HCT116 (cell line): Measurements from ENCODE around the gene TMEM135. TPM values are rescaled to one million over a fixed set of nuclear protein-coding genes. Genes with fewer than 3 reads are reported as not detected.

Source experiments
- ATAC-seq: fragments of 200-7000 bp; cut with Tn5 transposase; 2 replicates; pipeline ENCODE4 v1.9.1; 2020; ENCODE audit warnings: mild to moderate bottlenecking, moderate library complexity
- BruUV-seq: library from RNA; stranded (reverse); fragments of 400-500 nt; replicated peaks from 2 replicates; lab custom pipeline; 2021; lab: Mats Ljungman, UMichigan
- CTCF ChIA-PET: fragments of 300-600 bp; sonication (Branson Sonifier 250); formaldehyde crosslinking; loops from one replicate; lab custom pipeline; 2021; ENCODE audit warnings: antibody characterized with exemption; lab: Charles Lee
- POLR2A ChIA-PET: fragments of 300-600, 350-600 bp; sonication (Branson Sonifier 250); formaldehyde crosslinking; loops from one replicate; lab custom pipeline; 2021; ENCODE audit warnings: antibody characterized with exemption; lab: Charles Lee
- RAD21 ChIA-PET, 2 experiments: fragments of 300-600 bp; sonication (Branson Sonifier 250); formaldehyde crosslinking; loops; one replicate each; lab custom pipeline; 2023; ENCODE audit warnings: low total read pairs in 2 of 2; ENCODE audit not compliant: uncharacterized antibody in 2 of 2, unreplicated experiment in 2 of 2, low non-redundant PET in 1 of 2; lab: Charles Lee
- DNase-seq: peaks from one replicate; pipeline ENCODE4 v3.0.0-alpha.2; 2010; ENCODE audit warnings: low read depth, low spot score
- H2AFZ ChIP-seq: fragments of 200-600 bp; shearing (Covaris generic), sonication (generic); 2 replicates; pipeline ENCODE4 v1.6.1; 2017; ENCODE audit warnings: low read depth, mixed run types, mixed read lengths, antibody characterized with exemption, low read length; ENCODE audit not compliant: poor library complexity, severe bottlenecking
- H3K27ac ChIP-seq: 2 replicates; pipeline ENCODE4 v1.5.1; 2012; ENCODE audit warnings: low read depth, low read length
- H3K27me3 ChIP-seq: fragments of 200-600 bp; sonication (generic); 2 replicates; pipeline ENCODE4 v1.6.1; 2016; ENCODE audit warnings: mixed run types, low read length, mixed read lengths; ENCODE audit not compliant: insufficient read depth
- H3K36me3 ChIP-seq, 2 experiments: fragments of 200-500 bp in 1 of 2; fragments of 200-600 bp in 1 of 2; sonication (Bioruptor generic) in 1 of 2; sonication (generic) in 1 of 2; 2 replicates each; pipeline versions ENCODE4 v1.5.1 to v1.6.1; 2014 to 2016; ENCODE audit warnings: low read length in 2 of 2, inconsistent platforms in 1 of 2, mixed read lengths in 1 of 2, mixed run types in 1 of 2; ENCODE audit not compliant: insufficient read depth in 2 of 2, control insufficient read depth in 1 of 2
- H3K4me1 ChIP-seq, 2 experiments: fragments of 200-600 bp in 1 of 2; sonication (generic) in 1 of 2; 2 replicates each; pipeline versions ENCODE4 v1.5.1 to v1.6.1; 2012 to 2017; ENCODE audit warnings: low read length in 2 of 2, inconsistent platforms in 1 of 2, mild to moderate bottlenecking in 1 of 2, mixed read lengths in 1 of 2, mixed run types in 1 of 2, moderate library complexity in 1 of 2; ENCODE audit not compliant: insufficient read depth in 2 of 2, control insufficient read depth in 1 of 2
- H3K4me2 ChIP-seq: fragments of 200-600 bp; sonication (generic); 2 replicates; pipeline ENCODE4 v1.6.1; 2017; ENCODE audit warnings: mixed run types, low read length, mixed read lengths
- H3K4me3 ChIP-seq, 2 experiments: fragments of 200-600 bp in 1 of 2; sonication (generic) in 1 of 2; replicated peaks in 1 of 2; 2 replicates each; pipeline ENCODE4 v1.5.1; 2011 to 2016; ENCODE audit warnings: low read length in 2 of 2, control low read depth in 1 of 2, low read depth in 1 of 2, mild to moderate bottlenecking in 1 of 2, mixed read lengths in 1 of 2, mixed run types in 1 of 2
- H3K79me2 ChIP-seq: fragments of 200-600 bp; sonication (generic); 2 replicates; pipeline ENCODE4 v1.6.1; 2017; ENCODE audit warnings: mild to moderate bottlenecking, mixed run types, low read length, moderate library complexity, mixed read lengths; ENCODE audit not compliant: insufficient read depth
- H3K9ac ChIP-seq: fragments of 200-600 bp; sonication (generic); 2 replicates; pipeline ENCODE4 v1.6.1; 2016; ENCODE audit warnings: low read length, mixed read lengths
- H3K9me2 ChIP-seq: fragments of 200-600 bp; sonication (generic), shearing (Covaris generic); 2 replicates; pipeline ENCODE4 v1.6.1; 2017; ENCODE audit warnings: mixed run types, mild to moderate bottlenecking, moderate library complexity; ENCODE audit not compliant: insufficient read depth
- H3K9me3 ChIP-seq, 2 experiments: fragments of 200-500 bp in 1 of 2; fragments of 200-600 bp in 1 of 2; sonication (Bioruptor generic) in 1 of 2; sonication (generic) in 1 of 2; 2 replicates each; pipeline ENCODE4 v1.6.1; 2014 to 2017; ENCODE audit warnings: low read length in 2 of 2, mixed read lengths in 2 of 2, inconsistent platforms in 1 of 2, low read depth in 1 of 2, mild to moderate bottlenecking in 1 of 2, mixed run types in 1 of 2, moderate library complexity in 1 of 2; ENCODE audit not compliant: control insufficient read depth in 1 of 2, insufficient read depth in 1 of 2
- H4K20me1 ChIP-seq: fragments of 200-600 bp; sonication (generic), shearing (Covaris generic); 2 replicates; pipeline ENCODE4 v1.6.1; 2017; ENCODE audit warnings: mixed run types, mild to moderate bottlenecking, moderate library complexity; ENCODE audit not compliant: insufficient read depth
- CBX3 ChIP-seq: IDR thresholded peaks from 2 replicates; pipeline ENCODE4 v1.6.1; 2012; ENCODE audit warnings: low read depth
- CEBPB ChIP-seq: IDR thresholded peaks from 2 replicates; pipeline ENCODE4 v1.6.1; 2012; ENCODE audit warnings: low read depth
- EGR1 ChIP-seq: IDR thresholded peaks from 2 replicates; pipeline ENCODE4 v1.6.1; 2012; ENCODE audit warnings: low read depth
- ELF1 ChIP-seq: IDR thresholded peaks from 2 replicates; pipeline ENCODE4 v1.6.1; 2012; ENCODE audit warnings: low read depth, borderline replicate concordance
- EZH2 ChIP-seq: fragments of 200-600 bp; sonication (generic); IDR thresholded peaks from 2 replicates; pipeline ENCODE4 v1.6.1; 2017; ENCODE audit warnings: antibody characterized with exemption, mixed run types
- EZH2phosphoT487 ChIP-seq: fragments of 200-600 bp; IDR thresholded peaks from 2 replicates; pipeline ENCODE4 v1.6.1; 2018; ENCODE audit warnings: antibody characterized with exemption, borderline replicate concordance
- FOSL1 ChIP-seq: IDR thresholded peaks from 2 replicates; pipeline ENCODE4 v1.6.1; 2012; ENCODE audit warnings: low read depth
- JUND ChIP-seq: IDR thresholded peaks from 2 replicates; pipeline ENCODE4 v1.6.1; 2012
- POLR2AphosphoS5 ChIP-seq: IDR thresholded peaks from 2 replicates; pipeline ENCODE4 v1.6.1; 2011; ENCODE audit warnings: mild to moderate bottlenecking, low read depth, low read length, moderate library complexity
- SIN3A ChIP-seq: IDR thresholded peaks from 2 replicates; pipeline ENCODE4 v1.6.1; 2012; ENCODE audit warnings: low read depth
- SP1 ChIP-seq: IDR thresholded peaks from 2 replicates; pipeline ENCODE4 v1.6.1; 2012; ENCODE audit warnings: low read depth
- YY1 ChIP-seq: IDR thresholded peaks from 2 replicates; pipeline ENCODE4 v1.6.1; 2011; ENCODE audit warnings: low read length, low read depth, moderate library complexity, mild to moderate bottlenecking; ENCODE audit not compliant: insufficient replicate concordance; ENCODE audit errors: extremely low read depth
- ZFX ChIP-seq: fragments of 450-650 bp; IDR thresholded peaks from 2 replicates; pipeline ENCODE4 v1.6.1; 2017
- ZNF274 ChIP-seq: fragments of 200-500 bp; sonication (Bioruptor generic); IDR thresholded peaks from 2 replicates; pipeline ENCODE4 v1.6.1; 2014; ENCODE audit warnings: mild to moderate bottlenecking, low read depth, low read length, inconsistent platforms
- intact Hi-C: fragments of 100-400 bp; cut with micrococcal nuclease; formaldehyde crosslinking; loops from 2 replicates; pipeline ENCODE4 v1.10.0; 2022
- total RNA-seq: library from RNA; stranded (reverse); gene quantifications from one replicate; pipeline ENCODE4 v1.2.1, GENCODE V29; 2021; ENCODE audit not compliant: unreplicated experiment
- TF ChIP-seq, protein P1 (sequence below), 3 experiments: fragments of 200-600 bp in 1 of 3; sonication (generic) in 1 of 3; IDR thresholded peaks in 2 of 3; conservative IDR thresholded peaks in 1 of 3; 2 replicates each; pipeline ENCODE4 v1.5.1; 2012 to 2017; ENCODE audit warnings: low read depth in 2 of 3, low read length in 2 of 3, antibody characterized with exemption in 1 of 3, borderline replicate concordance in 1 of 3, control low read depth in 1 of 3, mild to moderate bottlenecking in 1 of 3, mixed read lengths in 1 of 3, mixed run types in 1 of 3, moderate library complexity in 1 of 3; ENCODE audit not compliant: insufficient read depth in 1 of 3
- TF ChIP-seq, protein P2 (sequence below): IDR thresholded peaks from 2 replicates; pipeline ENCODE4 v1.6.1; 2012
- TF ChIP-seq, protein P3 (sequence below): IDR thresholded peaks from 2 replicates; pipeline ENCODE4 v1.6.1; 2011; ENCODE audit warnings: mild to moderate bottlenecking, low read length, moderate library complexity; ENCODE audit not compliant: insufficient replicate concordance; ENCODE audit errors: extremely low read depth
- TF ChIP-seq, protein P4 (sequence below): IDR thresholded peaks from 2 replicates; pipeline ENCODE4 v1.6.1; 2012; ENCODE audit warnings: low read depth
- TF ChIP-seq, protein P5 (sequence below): IDR thresholded peaks from 2 replicates; pipeline ENCODE4 v1.6.1; 2012

TMEM135 gene
- total RNA-seq, 1 experiment from 2014 or later = 50.6 TPM

DNA sequence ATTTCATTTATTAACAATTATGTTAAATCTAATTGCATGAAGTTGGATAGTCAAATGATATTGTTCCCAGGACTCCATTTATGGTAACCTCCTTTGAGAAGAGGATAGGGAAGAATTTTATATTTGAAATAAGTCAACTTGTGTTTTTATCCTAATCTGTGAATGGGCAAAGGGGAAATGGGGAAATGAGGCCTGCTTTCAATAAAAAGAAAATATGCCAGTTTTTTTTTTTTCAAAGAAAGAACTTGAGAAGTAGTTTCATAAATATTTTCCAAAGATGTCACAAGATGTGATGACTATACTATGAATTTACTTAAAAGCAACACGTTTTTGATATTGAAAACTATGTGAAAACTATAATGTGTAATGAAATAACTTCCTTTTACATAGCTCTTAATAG, 201.8 kb downstream of the TMEM135 start (continued):
- TF ChIP-seq EZH2phosphoT487 = no peak

DNA sequence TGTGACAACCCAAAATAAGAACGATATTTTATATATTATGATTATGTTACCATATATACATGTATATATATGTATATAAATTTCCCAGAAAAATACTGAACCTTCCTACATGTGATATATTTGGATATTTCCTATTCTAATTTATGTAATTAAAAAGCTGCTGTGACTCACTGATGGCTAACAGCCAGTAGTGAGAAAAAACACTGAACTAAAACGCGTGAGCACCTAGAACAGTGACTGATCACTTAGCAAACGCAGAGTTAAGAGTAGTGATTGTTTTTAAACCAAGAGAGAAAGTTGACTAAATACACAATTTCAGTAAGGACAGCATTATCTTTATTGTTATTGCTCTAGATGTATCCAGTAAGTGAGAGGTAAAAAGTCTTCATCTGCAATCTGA, 213.8 kb downstream of the TMEM135 start:
- ChIA-PET RAD21 (no interaction called here), POLR2A (no interaction called here), CTCF (no interaction called here)
- Histone ChIP-seq H3K4me1 (no peaks in the 10 kb centered on the region), H3K4me3 (no peak overlapping the region), H3K36me3 (no peaks in the 10 kb centered on the region), H4K20me1 (peaks cover 4% of the 10 kb centered on the region; the same call in 1 of the 2 replicates), H3K9ac (no peak overlapping the region), H3K9me2 (no peaks in the 10 kb centered on the region), H3K4me2 (no peak overlapping the region), H3K9me3 (no peaks in the 10 kb centered on the region), H3K27ac (no peak overlapping the region), H2AFZ (no peak overlapping the region), H3K27me3 (no peaks in the 10 kb centered on the region), H3K79me2 (no peaks in the 10 kb centered on the region)
- no peak for ATAC-seq
- intact Hi-C loops = no loop called here
- TF ChIP-seq ELF1 (no peak), POLR2AphosphoS5 (no peak), JUND (no peak), CEBPB (no peak), FOSL1 (no peak), SIN3A (no peak), ZFX (no peak), YY1 (no peak), CBX3 (no peak), ZNF274 (no peak), SP1 (no peak), EZH2phosphoT487 (no peak), EGR1 (no peak), EZH2 (no peak)
- TF ChIP-seq, protein P1, sequence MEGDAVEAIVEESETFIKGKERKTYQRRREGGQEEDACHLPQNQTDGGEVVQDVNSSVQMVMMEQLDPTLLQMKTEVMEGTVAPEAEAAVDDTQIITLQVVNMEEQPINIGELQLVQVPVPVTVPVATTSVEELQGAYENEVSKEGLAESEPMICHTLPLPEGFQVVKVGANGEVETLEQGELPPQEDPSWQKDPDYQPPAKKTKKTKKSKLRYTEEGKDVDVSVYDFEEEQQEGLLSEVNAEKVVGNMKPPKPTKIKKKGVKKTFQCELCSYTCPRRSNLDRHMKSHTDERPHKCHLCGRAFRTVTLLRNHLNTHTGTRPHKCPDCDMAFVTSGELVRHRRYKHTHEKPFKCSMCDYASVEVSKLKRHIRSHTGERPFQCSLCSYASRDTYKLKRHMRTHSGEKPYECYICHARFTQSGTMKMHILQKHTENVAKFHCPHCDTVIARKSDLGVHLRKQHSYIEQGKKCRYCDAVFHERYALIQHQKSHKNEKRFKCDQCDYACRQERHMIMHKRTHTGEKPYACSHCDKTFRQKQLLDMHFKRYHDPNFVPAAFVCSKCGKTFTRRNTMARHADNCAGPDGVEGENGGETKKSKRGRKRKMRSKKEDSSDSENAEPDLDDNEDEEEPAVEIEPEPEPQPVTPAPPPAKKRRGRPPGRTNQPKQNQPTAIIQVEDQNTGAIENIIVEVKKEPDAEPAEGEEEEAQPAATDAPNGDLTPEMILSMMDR (IDR thresholded peaks at IDR 0.05 in 2 of 3, conservative IDR thresholded peaks at IDR 0.05 in 1 of 3; ENCODE audit: borderline replicate concordance in 1 of 3, insufficient read depth in 1 of 3, low read depth in 2 of 3, low read length in 2 of 3) = no peak
- TF ChIP-seq, protein P2, sequence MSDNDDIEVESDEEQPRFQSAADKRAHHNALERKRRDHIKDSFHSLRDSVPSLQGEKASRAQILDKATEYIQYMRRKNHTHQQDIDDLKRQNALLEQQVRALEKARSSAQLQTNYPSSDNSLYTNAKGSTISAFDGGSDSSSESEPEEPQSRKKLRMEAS = no peak
- TF ChIP-seq, protein P3, sequence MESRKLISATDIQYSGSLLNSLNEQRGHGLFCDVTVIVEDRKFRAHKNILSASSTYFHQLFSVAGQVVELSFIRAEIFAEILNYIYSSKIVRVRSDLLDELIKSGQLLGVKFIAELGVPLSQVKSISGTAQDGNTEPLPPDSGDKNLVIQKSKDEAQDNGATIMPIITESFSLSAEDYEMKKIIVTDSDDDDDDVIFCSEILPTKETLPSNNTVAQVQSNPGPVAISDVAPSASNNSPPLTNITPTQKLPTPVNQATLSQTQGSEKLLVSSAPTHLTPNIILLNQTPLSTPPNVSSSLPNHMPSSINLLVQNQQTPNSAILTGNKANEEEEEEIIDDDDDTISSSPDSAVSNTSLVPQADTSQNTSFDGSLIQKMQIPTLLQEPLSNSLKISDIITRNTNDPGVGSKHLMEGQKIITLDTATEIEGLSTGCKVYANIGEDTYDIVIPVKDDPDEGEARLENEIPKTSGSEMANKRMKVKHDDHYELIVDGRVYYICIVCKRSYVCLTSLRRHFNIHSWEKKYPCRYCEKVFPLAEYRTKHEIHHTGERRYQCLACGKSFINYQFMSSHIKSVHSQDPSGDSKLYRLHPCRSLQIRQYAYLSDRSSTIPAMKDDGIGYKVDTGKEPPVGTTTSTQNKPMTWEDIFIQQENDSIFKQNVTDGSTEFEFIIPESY = no peak
- TF ChIP-seq, protein P4, sequence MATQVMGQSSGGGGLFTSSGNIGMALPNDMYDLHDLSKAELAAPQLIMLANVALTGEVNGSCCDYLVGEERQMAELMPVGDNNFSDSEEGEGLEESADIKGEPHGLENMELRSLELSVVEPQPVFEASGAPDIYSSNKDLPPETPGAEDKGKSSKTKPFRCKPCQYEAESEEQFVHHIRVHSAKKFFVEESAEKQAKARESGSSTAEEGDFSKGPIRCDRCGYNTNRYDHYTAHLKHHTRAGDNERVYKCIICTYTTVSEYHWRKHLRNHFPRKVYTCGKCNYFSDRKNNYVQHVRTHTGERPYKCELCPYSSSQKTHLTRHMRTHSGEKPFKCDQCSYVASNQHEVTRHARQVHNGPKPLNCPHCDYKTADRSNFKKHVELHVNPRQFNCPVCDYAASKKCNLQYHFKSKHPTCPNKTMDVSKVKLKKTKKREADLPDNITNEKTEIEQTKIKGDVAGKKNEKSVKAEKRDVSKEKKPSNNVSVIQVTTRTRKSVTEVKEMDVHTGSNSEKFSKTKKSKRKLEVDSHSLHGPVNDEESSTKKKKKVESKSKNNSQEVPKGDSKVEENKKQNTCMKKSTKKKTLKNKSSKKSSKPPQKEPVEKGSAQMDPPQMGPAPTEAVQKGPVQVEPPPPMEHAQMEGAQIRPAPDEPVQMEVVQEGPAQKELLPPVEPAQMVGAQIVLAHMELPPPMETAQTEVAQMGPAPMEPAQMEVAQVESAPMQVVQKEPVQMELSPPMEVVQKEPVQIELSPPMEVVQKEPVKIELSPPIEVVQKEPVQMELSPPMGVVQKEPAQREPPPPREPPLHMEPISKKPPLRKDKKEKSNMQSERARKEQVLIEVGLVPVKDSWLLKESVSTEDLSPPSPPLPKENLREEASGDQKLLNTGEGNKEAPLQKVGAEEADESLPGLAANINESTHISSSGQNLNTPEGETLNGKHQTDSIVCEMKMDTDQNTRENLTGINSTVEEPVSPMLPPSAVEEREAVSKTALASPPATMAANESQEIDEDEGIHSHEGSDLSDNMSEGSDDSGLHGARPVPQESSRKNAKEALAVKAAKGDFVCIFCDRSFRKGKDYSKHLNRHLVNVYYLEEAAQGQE = no peak
- TF ChIP-seq, protein P5, sequence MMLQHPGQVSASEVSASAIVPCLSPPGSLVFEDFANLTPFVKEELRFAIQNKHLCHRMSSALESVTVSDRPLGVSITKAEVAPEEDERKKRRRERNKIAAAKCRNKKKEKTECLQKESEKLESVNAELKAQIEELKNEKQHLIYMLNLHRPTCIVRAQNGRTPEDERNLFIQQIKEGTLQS = no peak
- no TSS peak for BruUV-seq
- no peak for DNase-seq
